GM21515 (cell line): Measurements from ENCODE around the gene EPHB6.

ENCODE experiments used
- ATAC-seq: cut with Tn5 transposase; IDR thresholded peaks from one replicate; pipeline ENCODE4 v1.9.1; 2021; ENCODE audit not compliant: unreplicated experiment

The EPHB6 gene

DNA sequence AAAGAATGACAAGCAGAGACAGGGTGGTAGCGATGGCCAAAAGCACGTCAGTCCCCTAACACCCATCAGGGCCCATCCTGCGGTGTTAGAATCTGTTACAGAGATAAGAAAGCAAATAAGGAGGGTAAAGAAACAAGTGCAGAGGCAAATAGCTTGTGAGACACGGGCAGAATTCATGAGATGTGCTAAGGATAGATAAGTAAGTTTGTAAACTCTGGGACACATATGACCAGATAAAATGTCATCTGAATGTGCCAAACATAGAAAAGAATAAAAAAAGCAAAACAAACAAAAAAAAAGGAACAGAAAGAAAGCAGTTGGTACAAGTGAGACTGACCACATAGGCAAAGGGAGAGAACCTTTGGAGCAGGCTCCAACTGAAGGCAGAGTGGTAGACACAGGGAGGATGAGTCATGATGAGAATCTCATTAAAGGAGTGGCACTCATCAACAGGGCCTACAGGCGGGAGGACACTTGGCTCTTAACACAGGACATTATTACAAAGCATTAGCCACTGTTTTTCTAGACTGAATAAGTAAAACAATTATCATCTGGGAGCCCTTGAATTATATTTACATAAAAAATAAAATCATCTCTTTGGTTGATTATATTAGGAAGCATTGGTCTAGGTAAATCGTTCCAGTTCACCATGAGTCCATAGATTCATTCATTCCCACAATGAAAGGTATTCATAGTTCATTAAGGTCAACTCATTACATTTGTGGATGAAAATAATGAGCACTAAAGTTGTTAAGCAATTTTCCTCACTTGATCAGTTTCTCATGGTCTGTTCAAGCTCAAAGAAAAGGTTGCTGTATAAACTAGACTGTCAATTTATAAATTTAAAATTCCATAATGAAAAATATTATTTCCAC is 21.5 kb upstream of the EPHB6 start:
- peak; percentile 68 for ATAC-seq

- ATAC-seq, result no peak
These were observed 19.4 kb upstream of the EPHB6 start for GRCh38 chr7:142835487-142835886.

- ATAC-seq, result no peak
These were observed 18.4 kb upstream of the EPHB6 start for GRCh38 chr7:142836426-142836825.

- no peak for ATAC-seq
These were observed 16.2 kb upstream of the EPHB6 start for GRCh38 chr7:142838461-142839213.

DNA sequence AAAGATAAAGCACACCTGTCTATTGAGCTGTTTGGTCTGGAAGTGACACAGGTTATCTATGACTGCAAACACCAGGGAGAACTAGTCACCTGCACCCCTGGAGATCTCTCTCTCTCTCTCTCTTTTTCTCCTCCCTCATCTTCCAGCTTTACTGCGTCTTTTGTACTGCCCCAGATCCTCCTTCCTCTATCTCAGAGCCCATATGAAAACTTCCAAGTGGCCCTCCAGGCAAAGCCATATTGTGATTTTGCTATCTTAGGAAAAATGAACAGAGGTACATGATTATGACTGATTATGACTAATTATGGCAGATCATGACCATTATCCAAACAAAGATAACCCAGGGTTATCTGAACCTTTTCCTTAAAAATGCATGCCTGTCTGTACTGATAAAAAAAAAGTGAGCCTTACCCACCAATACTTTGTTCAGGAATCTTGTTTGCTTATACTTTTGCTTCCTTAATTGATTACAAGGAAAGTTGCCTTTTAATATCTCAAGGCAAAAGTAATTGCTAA is 12.6 kb upstream of the EPHB6 start:
- no peak for ATAC-seq

GRCh38 chr7:142847353-142847752 is 7.5 kb upstream of the EPHB6 start:
- ATAC-seq, result no peak

- no peak for ATAC-seq
These were observed 3.6 kb upstream of the EPHB6 start for GRCh38 chr7:142851269-142851668.

DNA sequence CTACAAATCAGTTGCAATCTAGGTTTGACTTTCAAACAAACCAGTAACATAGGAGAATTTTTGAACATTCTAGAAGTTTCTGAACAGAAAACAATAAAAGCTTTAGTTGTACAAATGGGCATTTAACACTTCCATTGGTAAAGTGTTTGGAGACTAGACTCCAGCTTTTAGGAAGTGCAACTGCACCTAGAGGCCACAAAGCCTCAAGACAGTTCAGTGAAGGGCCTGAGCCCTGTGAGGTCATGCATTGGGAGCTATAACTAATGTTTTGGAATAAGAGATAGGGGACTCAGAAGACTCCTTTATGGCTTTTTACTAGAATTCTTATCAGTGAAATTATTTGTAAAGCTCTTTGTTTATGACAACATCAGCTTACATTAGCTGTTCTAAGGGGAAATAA is 3.0 kb upstream of the EPHB6 start:
- no peak for ATAC-seq

- peak; percentile 88 for ATAC-seq
These were observed 1.0 kb upstream of the EPHB6 start for GRCh38 chr7:142853739-142854371.

DNA sequence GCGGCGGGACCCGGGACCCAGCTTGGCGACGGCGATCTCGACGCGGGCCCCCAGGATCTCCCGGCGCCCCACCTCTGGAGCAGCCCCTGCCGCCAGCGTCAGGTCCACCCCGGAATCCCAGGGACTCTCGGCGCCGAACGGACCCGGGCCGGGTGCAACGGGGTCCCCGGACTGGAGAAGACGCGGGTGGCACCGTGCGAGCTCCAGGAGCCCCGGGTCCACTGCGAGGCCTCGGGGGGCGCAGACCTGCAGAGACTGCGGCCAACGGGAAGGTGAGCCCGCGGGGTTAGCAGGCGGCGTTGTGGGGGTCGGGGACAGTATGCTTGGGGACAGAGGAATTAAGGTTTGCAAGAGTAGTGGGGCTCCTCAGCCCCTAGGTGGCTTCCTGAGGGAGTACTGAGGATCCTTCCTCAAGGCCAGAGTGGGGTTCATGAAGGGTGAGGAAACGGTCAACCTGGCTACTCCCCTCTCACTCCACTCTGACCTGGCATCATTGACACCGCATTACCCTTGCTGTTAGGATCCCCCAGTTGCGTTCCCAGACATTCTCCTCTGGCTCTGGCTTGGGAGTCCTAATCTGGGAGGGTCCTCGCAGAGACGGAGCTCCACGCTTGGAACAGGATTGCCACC is 353 bp downstream of the EPHB6 start:
- peak; percentile 3 for ATAC-seq

GRCh38 chr7:142855756-142856564 is 1.1 kb downstream of the EPHB6 start:
- ATAC-seq, result no peak

DNA sequence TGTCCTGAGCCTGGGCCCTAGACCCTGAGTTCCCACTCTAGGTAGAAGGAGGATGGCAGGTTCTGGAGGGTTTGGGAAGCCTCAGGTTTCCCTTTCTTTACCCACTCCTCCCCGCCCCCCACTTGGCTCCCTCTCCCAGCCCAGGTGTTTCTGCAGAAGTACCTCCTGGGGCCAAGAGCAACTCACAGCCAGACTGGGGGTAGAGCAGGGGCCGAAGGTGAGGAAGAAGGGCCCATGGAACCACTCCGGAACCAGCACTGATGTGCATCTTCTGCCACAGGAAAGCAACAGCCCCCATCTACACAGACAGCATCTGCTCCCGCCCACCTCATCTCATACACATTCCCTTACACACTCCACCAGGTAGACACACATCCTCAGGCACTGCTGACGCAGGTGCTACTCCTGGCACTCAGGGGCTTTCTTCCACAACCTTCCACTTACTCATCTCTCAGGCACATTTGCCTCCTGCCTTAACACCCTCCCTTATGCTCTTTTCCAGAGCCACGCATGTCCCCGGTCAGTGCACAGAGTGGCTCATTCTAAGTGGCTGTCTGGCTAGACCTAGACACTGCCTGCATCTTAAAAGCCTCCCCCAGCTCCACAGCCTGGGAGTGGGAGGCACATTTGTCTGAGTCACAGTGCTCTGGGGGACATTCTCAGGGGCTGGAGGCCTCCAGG is 1.8 kb downstream of the EPHB6 start:
- ATAC-seq, result no peak

- no peak for ATAC-seq
These were observed 2.7 kb downstream of the EPHB6 start for GRCh38 chr7:142857625-142858024.

GRCh38 chr7:142859411-142859810 is 4.5 kb downstream of the EPHB6 start:
- no peak for ATAC-seq

DNA sequence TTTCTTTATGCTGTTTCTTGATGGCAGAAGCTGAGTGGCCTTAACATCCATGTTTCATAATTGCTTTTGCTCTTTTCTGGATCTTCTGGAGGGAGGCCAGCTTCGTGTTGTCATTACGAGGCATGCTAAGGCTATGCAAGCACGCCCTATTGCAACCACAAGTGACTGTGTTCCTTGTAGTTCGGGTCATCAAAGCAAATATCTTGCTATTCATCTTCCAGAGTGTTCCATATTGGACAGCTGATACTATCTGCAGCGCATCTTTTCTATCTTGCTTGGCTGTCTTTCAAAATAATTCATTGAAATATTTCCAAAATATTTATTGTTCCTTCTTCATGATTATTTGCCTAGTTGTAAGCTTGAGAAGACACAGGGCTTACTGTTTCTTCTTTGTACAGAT is 5.0 kb downstream of the EPHB6 start:
- ATAC-seq, result no peak

- ATAC-seq, result no peak
These were observed 6.1 kb downstream of the EPHB6 start for GRCh38 chr7:142860968-142861367.

GRCh38 chr7:142862351-142862750 is 7.5 kb downstream of the EPHB6 start:
- no peak for ATAC-seq

GRCh38 chr7:142862786-142863400 is 8.0 kb downstream of the EPHB6 start:
- no peak for ATAC-seq
